K562 (cell line): Measurements from ENCODE around the gene DAPK1. TPM values are rescaled to one million over a fixed set of nuclear protein-coding genes. Genes with fewer than 3 reads are reported as not detected.

Experiments
- BRD4 ChIP-seq: fragments of 200-600 bp; sonication (generic); IDR thresholded peaks from 2 replicates; pipeline ENCODE4 v1.6.1; 2017; ENCODE audit warnings: inconsistent platforms
- BRF1 ChIP-seq: IDR thresholded peaks from 3 replicates; pipeline ENCODE4 v1.6.1; 2011; ENCODE audit warnings: borderline replicate concordance, mild to moderate bottlenecking; ENCODE audit not compliant: insufficient read length; ENCODE audit errors: extremely low read depth
- FOSL1 ChIP-seq: fragments of 200-800 bp; sonication (Bioruptor generic); conservative IDR thresholded peaks from 2 replicates; pipeline ENCODE4 v1.6.1; 2016; ENCODE audit warnings: missing genetic modification characterization, missing compliant biosample characterization
- IFI16 ChIP-seq: fragments of 250-450 bp; sonication (Bioruptor Pico); IDR thresholded peaks from 2 replicates; pipeline ENCODE4 v2.1.2; 2022; ENCODE audit warnings: mild to moderate bottlenecking, inconsistent platforms
- JUND ChIP-seq, 2 experiments: IDR thresholded peaks; 2 replicates in 1 of 2; 3 replicates in 1 of 2; pipeline ENCODE4 v1.6.1; 2011; ENCODE audit warnings: borderline replicate concordance in 2 of 2, low read depth in 2 of 2, low read length in 2 of 2, improper control_type of control experiment in 1 of 2, missing biosample characterization in 1 of 2, missing genetic modification characterization in 1 of 2, missing genetic modification reagents in 1 of 2
- MNT ChIP-seq, 2 experiments: fragments of 450-650 bp; conservative IDR thresholded peaks; 2 replicates each; pipeline ENCODE4 v1.6.1; 2017; ENCODE audit warnings: mild to moderate bottlenecking in 2 of 2, moderate library complexity in 2 of 2
- NEUROD1 ChIP-seq: fragments of 150-350 bp; IDR thresholded peaks from 2 replicates; pipeline ENCODE4 v1.6.1; 2014; ENCODE audit warnings: borderline replicate concordance, low read length, low read depth; ENCODE audit not compliant: partially characterized antibody
- POLR2A ChIP-seq: fragments of 450-650 bp; conservative IDR thresholded peaks from 2 replicates; pipeline ENCODE4 v1.6.1; 2016
- RFX1 ChIP-seq: fragments of 450-650 bp; IDR thresholded peaks from 2 replicates; pipeline ENCODE4 v1.6.1; 2016; ENCODE audit warnings: mild to moderate bottlenecking, moderate library complexity
- TCF3 ChIP-seq: sonication (generic); formaldehyde crosslinking; IDR thresholded peaks from 2 replicates; pipeline ENCODE4 v1.4.0; 2020; ENCODE audit warnings: mild to moderate bottlenecking, missing genetic modification reagents
- TEAD2 ChIP-seq: fragments of 450-650 bp; IDR thresholded peaks from 2 replicates; pipeline ENCODE4 v1.6.1; 2016; ENCODE audit warnings: missing genetic modification characterization, control low read depth, missing compliant biosample characterization
- ZNF592 ChIP-seq: fragments of 450-650 bp; IDR thresholded peaks from 2 replicates; pipeline ENCODE4 v1.6.1; 2017; ENCODE audit warnings: antibody characterized with exemption, mild to moderate bottlenecking
- polyA plus RNA-seq, 8 experiments: library from polyadenylated mRNA; depleted of rRNA in 4 of 8; stranded (reverse) in 5 of 8; unstranded in 3 of 8; fragments of >200 nt; fragmentation: Nextera tagmentation in 2 of 8; fragmentation: Illumina TruSeq in 1 of 8; extraction: Ambion mirVana in 2 of 8; extraction: Trizol in 1 of 8; gene quantifications; 2 replicates each; pipeline versions ENCODE4 v1.2.1 to v1.2.3, GENCODE V29; 2011 to 2014; ENCODE audit warnings: inconsistent platforms in 1 of 8, missing spikeins in 1 of 8
- total RNA-seq, 7 experiments: library from RNA; depleted of rRNA in 6 of 7; stranded (reverse); fragments of >200 nt in 6 of 7; fragmentation: Illumina TruSeq in 2 of 7; extraction: Trizol in 2 of 7; gene quantifications; 2 replicates each; pipeline versions ENCODE4 v1.2.1 to v1.2.3, GENCODE V29; 2011 to 2021; ENCODE audit warnings: low replicate concordance in 1 of 7

The DAPK1 gene
- total and polyA plus RNA-seq, 9 of the 15 experiments (the other 6 are each of a cell fraction or from before 2014, with no cell fraction given), result 1.7 to 26.4 (median 15.8) TPM

GRCh38 chr9:87592554-87593358 is 95.1 kb downstream of the DAPK1 start (continued):
- TF ChIP-seq IFI16 (CRISPR knock-in tag), result no peak
- TF ChIP-seq NEUROD1, result no peak
- TF ChIP-seq POLR2A, result no peak
- TF ChIP-seq BRD4, result no peak
- TF ChIP-seq BRF1, result no peak
- TF ChIP-seq JUND (IDR thresholded peaks at IDR 0.05; ENCODE audit: borderline replicate concordance, low read depth, low read length), result peak; percentile 64
- TF ChIP-seq JUND (tag; IDR thresholded peaks at IDR 0.05; ENCODE audit: borderline replicate concordance, low read depth, low read length), result peak; percentile 56; the same call in 1 of the 3 replicates
- TF ChIP-seq MNT (conservative IDR thresholded peaks at IDR 0.05), result peak; percentile 59 to 81
- peak; percentile 66 for TF ChIP-seq ZNF592
- peak; percentile 27; the same call in 1 of the 2 replicates for TF ChIP-seq FOSL1
- peak; percentile 69 for TF ChIP-seq TCF3 (CRISPR knock-in tag)
- no peak for TF ChIP-seq RFX1
- no peak for TF ChIP-seq TEAD2
